ENCODE measurements around the gene TMEM258.

The TMEM258 gene

GRCh38 chr11:61792310-61793082, at the start of gene TMEM258, which contains the start of gene FEN1:
Gene TMEM258, minus strand, starts transcription at chr11:61792599. Its CDS starts 41 bp downstream, at chr11:61792558.
Gene FEN1, plus strand, starts transcription at chr11:61792911. Its CDS starts 2,451 bp downstream, at chr11:61795362.
- DNase-seq (ENCODE audit: low read depth in 1 of 2, low spot score in 1 of 2), result peak; percentile 65 to 78

- DNase-seq (ENCODE audit: low read depth in 1 of 2, low spot score in 1 of 2), result no peak
These were observed 49.5 kb upstream of the TMEM258 start for GRCh38 chr11:61841636-61842527.

GRCh38 chr11:61840371-61840770, 48.0 kb upstream of the TMEM258 start:
- DNase-seq (ENCODE audit: low read depth in 1 of 2, low spot score in 1 of 2), result no peak

- no peak for DNase-seq (ENCODE audit: low read depth in 1 of 2, low spot score in 1 of 2)
These were observed 47.3 kb upstream of the TMEM258 start for GRCh38 chr11:61839742-61840141.

GRCh38 chr11:61838921-61839320, 46.5 kb upstream of the TMEM258 start:
- no peak for DNase-seq (ENCODE audit: low read depth in 1 of 2, low spot score in 1 of 2)

GRCh38 chr11:61838501-61838900, 46.1 kb upstream of the TMEM258 start:
- DNase-seq (ENCODE audit: low read depth in 1 of 2, low spot score in 1 of 2), result no peak

- DNase-seq (ENCODE audit: low read depth in 1 of 2, low spot score in 1 of 2), result no peak
These were observed 45.1 kb upstream of the TMEM258 start for GRCh38 chr11:61837411-61838005.

- DNase-seq (ENCODE audit: low read depth in 1 of 2, low spot score in 1 of 2), result no peak
These were observed 43.8 kb upstream of the TMEM258 start for GRCh38 chr11:61836193-61836592.

GRCh38 chr11:61834278-61835048, 42.1 kb upstream of the TMEM258 start:
- peak in 1 of 2 donors; percentile 13 for DNase-seq (ENCODE audit: low read depth in 1 of 2, low spot score in 1 of 2)

- DNase-seq (ENCODE audit: low read depth in 1 of 2, low spot score in 1 of 2), result no peak
These were observed 41.5 kb upstream of the TMEM258 start for GRCh38 chr11:61833926-61834277.

GRCh38 chr11:61833471-61833870, 41.1 kb upstream of the TMEM258 start:
- no peak for DNase-seq (ENCODE audit: low read depth in 1 of 2, low spot score in 1 of 2)

GRCh38 chr11:61832754-61833153, 40.4 kb upstream of the TMEM258 start:
- DNase-seq (ENCODE audit: low read depth in 1 of 2, low spot score in 1 of 2), result no peak

- DNase-seq (ENCODE audit: low read depth in 1 of 2, low spot score in 1 of 2), result no peak
These were observed 39.8 kb upstream of the TMEM258 start for GRCh38 chr11:61832207-61832606.

GRCh38 chr11:61830237-61831105, 38.1 kb upstream of the TMEM258 start:
- DNase-seq (ENCODE audit: low read depth in 1 of 2, low spot score in 1 of 2), result no peak

- no peak for DNase-seq (ENCODE audit: low read depth in 1 of 2, low spot score in 1 of 2)
These were observed 37.4 kb upstream of the TMEM258 start for GRCh38 chr11:61829806-61830205.

- DNase-seq (ENCODE audit: low read depth in 1 of 2, low spot score in 1 of 2), result no peak
These were observed 36.4 kb upstream of the TMEM258 start for GRCh38 chr11:61828629-61829407.

- DNase-seq (ENCODE audit: low read depth in 1 of 2, low spot score in 1 of 2), result no peak
These were observed 35.9 kb upstream of the TMEM258 start for GRCh38 chr11:61828379-61828628.

GRCh38 chr11:61827571-61828378, 35.4 kb upstream of the TMEM258 start, which contains the start of gene FADS2:
Gene FADS2, plus strand, starts transcription at chr11:61828300. Its CDS starts 91 bp downstream, at chr11:61828391.
- DNase-seq (ENCODE audit: low read depth in 1 of 2, low spot score in 1 of 2), result peak; percentile 23 to 42

Measured in activated T-helper 1 cell treated with anti-CD3 and anti-CD28 coated beads, Interleukin-2, amount 50 U/mL, for 16 hours (primary cell).